IgD-negative memory B cell (primary cell): ENCODE results near the gene HIP1. TPM values are rescaled to one million over a fixed set of nuclear protein-coding genes. Genes with fewer than 3 reads are reported as not detected.
"Not testable (repeated sequence)": the region's sequence is repeated elsewhere in the genome, so short reads cannot be mapped to it uniquely, and the experiment has no call there.

Source experiments
- H3K27ac Mint-ChIP-seq, 3 donors: one replicate each; pipeline ENCODE4 v1.8.0; 2020 to 2022; ENCODE audit warnings: mild to moderate bottlenecking in 3 of 3, mixed read lengths in 3 of 3, moderate library complexity in 1 of 3
- H3K27me3 Mint-ChIP-seq: one replicate; pipeline ENCODE4 v1.8.0; 2021; ENCODE audit warnings: mixed read lengths
- H3K36me3 Mint-ChIP-seq: one replicate; pipeline ENCODE4 v1.8.0; 2020; ENCODE audit warnings: mild to moderate bottlenecking, mixed read lengths
- H3K4me1 Mint-ChIP-seq, 3 donors: one replicate each; pipeline ENCODE4 v1.8.0; 2020 to 2022; ENCODE audit warnings: mixed read lengths in 3 of 3, mild to moderate bottlenecking in 1 of 3
- H3K4me3 Mint-ChIP-seq, 4 donors: one replicate each; pipeline ENCODE4 v1.8.0; 2020 to 2022; ENCODE audit warnings: mild to moderate bottlenecking in 4 of 4, mixed read lengths in 4 of 4, moderate library complexity in 3 of 4
- H3K9me3 Mint-ChIP-seq, 3 donors: one replicate each; pipeline ENCODE4 v1.8.0; 2020 to 2021; ENCODE audit warnings: mixed read lengths in 3 of 3, mild to moderate bottlenecking in 1 of 3
- polyA plus RNA-seq: library from polyadenylated mRNA; unstranded; fragments of 300-500 nt; fragmentation: Illumina TruSeq; gene quantifications from one replicate; pipeline ENCODE4 v1.2.3, GENCODE V29; 2021

HIP1 gene
- polyA plus RNA-seq, 1 donor from 2014 or later: 3.4 TPM

- Mint-ChIP-seq H3K27me3 (peaks cover 20% of the 10 kb centered on the region), H3K4me3 (peak overlapping the region in 2 of 4 donors; percentile 50 to 83), H3K27ac (no peak overlapping the region), H3K4me1 (peaks cover 8 to 15% (median 12%) of the 10 kb centered on the region in 3 donors), H3K36me3 (no peaks in the 10 kb centered on the region), H3K9me3 (peaks cover 0 to 2% (median 0%) of the 10 kb centered on the region in 3 donors)
These were observed 50.3 kb downstream of the HIP1 start for GRCh38 chr7:75688200-75689136.

- H3K4me1 Mint-ChIP-seq: peaks cover 8 to 14% (median 8%) of the 10 kb centered on the region in 3 donors
- peaks cover 27% of the 10 kb centered on the region for H3K27me3 Mint-ChIP-seq
- peak overlapping the region in 1 of 3 donors; percentile 4 for H3K27ac Mint-ChIP-seq
- peaks cover 0 to 2% (median 0%) of the 10 kb centered on the region in 3 donors for H3K9me3 Mint-ChIP-seq
- no peaks in the 10 kb centered on the region for H3K36me3 Mint-ChIP-seq
- peak overlapping the region in 1 of 4 donors; percentile 50 for H3K4me3 Mint-ChIP-seq
These were observed 51.3 kb downstream of the HIP1 start for GRCh38 chr7:75687246-75688088.

GRCh38 chr7:75686551-75686950 lies 52.2 kb downstream of the HIP1 start:
- peaks cover 30% of the 10 kb centered on the region for H3K27me3 Mint-ChIP-seq

GRCh38 chr7:75682052-75682451 lies 56.7 kb downstream of the HIP1 start:
- H3K9me3 Mint-ChIP-seq, H3K36me3 Mint-ChIP-seq, H3K4me1 Mint-ChIP-seq, H3K27ac Mint-ChIP-seq, H3K4me3 Mint-ChIP-seq: not testable (repeated sequence)
- peaks cover 17% of the 10 kb centered on the region for H3K27me3 Mint-ChIP-seq

More at GRCh38 chr7:75686551-75686950, 52.2 kb downstream of the HIP1 start:
- Mint-ChIP-seq H3K27ac (no peak overlapping the region), H3K4me3 (no peak overlapping the region), H3K36me3 (peaks cover 2% of the 10 kb centered on the region), H3K9me3 (peaks cover 0 to 2% (median 0%) of the 10 kb centered on the region in 3 donors), H3K4me1 (peaks cover 8 to 14% (median 8%) of the 10 kb centered on the region in 3 donors)

GRCh38 chr7:75679060-75679459 lies 59.7 kb downstream of the HIP1 start:
- Mint-ChIP-seq H3K4me1 (peaks cover 0 to 2% (median 2%) of the 10 kb centered on the region in 3 donors), H3K27ac (peak overlapping the region in 1 of 3 donors; percentile 1), H3K9me3 (peaks cover 0 to 5% (median 2%) of the 10 kb centered on the region in 3 donors), H3K27me3 (peaks cover 17% of the 10 kb centered on the region), H3K36me3 (peaks cover 7% of the 10 kb centered on the region), H3K4me3 (no peak overlapping the region)

- Mint-ChIP-seq H3K27ac (no peak overlapping the region), H3K9me3 (no peaks in the 10 kb centered on the region), H3K27me3 (no peaks in the 10 kb centered on the region), H3K4me3 (no peak overlapping the region), H3K4me1 (peaks cover 0 to 4% (median 4%) of the 10 kb centered on the region in 3 donors), H3K36me3 (no peaks in the 10 kb centered on the region)
These were observed 69.2 kb downstream of the HIP1 start for GRCh38 chr7:75669579-75669978.

GRCh38 chr7:75667938-75668337 lies 70.8 kb downstream of the HIP1 start:
- Mint-ChIP-seq H3K36me3 (no peaks in the 10 kb centered on the region), H3K9me3 (no peaks in the 10 kb centered on the region), H3K4me3 (no peak overlapping the region), H3K4me1 (peaks cover 6 to 12% (median 6%) of the 10 kb centered on the region in 3 donors), H3K27me3 (no peaks in the 10 kb centered on the region), H3K27ac (no peak overlapping the region)

GRCh38 chr7:75663302-75663907 lies 75.3 kb downstream of the HIP1 start:
- H3K27ac Mint-ChIP-seq: peak overlapping the region in 2 of 3 donors; percentile 13 to 71
- no peaks in the 10 kb centered on the region for H3K27me3 Mint-ChIP-seq
- peak overlapping the region; percentile 6 to 77 (median 57) for H3K4me3 Mint-ChIP-seq
- no peaks in the 10 kb centered on the region for H3K9me3 Mint-ChIP-seq
- H3K4me1 Mint-ChIP-seq: peaks cover 11 to 12% (median 12%) of the 10 kb centered on the region in 3 donors
- peaks cover 3% of the 10 kb centered on the region for H3K36me3 Mint-ChIP-seq

GRCh38 chr7:75662579-75663301 lies 76.0 kb downstream of the HIP1 start:
- peak overlapping the region; percentile 6 to 77 (median 57) for H3K4me3 Mint-ChIP-seq
- no peaks in the 10 kb centered on the region for H3K9me3 Mint-ChIP-seq
- H3K27me3 Mint-ChIP-seq: no peaks in the 10 kb centered on the region
- H3K36me3 Mint-ChIP-seq: peaks cover 4% of the 10 kb centered on the region
- peaks cover 11 to 12% (median 12%) of the 10 kb centered on the region in 3 donors for H3K4me1 Mint-ChIP-seq
- H3K27ac Mint-ChIP-seq: peak overlapping the region; percentile 13 to 83 (median 71)

GRCh38 chr7:75660566-75661215 lies 78.0 kb downstream of the HIP1 start:
- peaks cover 7% of the 10 kb centered on the region for H3K36me3 Mint-ChIP-seq
- H3K4me3 Mint-ChIP-seq: peak overlapping the region in 1 of 4 donors; percentile 70
- H3K27ac Mint-ChIP-seq: peak overlapping the region in 1 of 3 donors; percentile 71
- H3K9me3 Mint-ChIP-seq: no peaks in the 10 kb centered on the region
- H3K4me1 Mint-ChIP-seq: peaks cover 11 to 12% (median 12%) of the 10 kb centered on the region in 3 donors
- H3K27me3 Mint-ChIP-seq: no peaks in the 10 kb centered on the region

GRCh38 chr7:75658802-75659201 lies 79.9 kb downstream of the HIP1 start:
- no peak overlapping the region for H3K4me3 Mint-ChIP-seq
- H3K4me1 Mint-ChIP-seq: peaks cover 11 to 12% (median 12%) of the 10 kb centered on the region in 3 donors
- H3K36me3 Mint-ChIP-seq: peaks cover 7% of the 10 kb centered on the region
- H3K27ac Mint-ChIP-seq: no peak overlapping the region
- no peaks in the 10 kb centered on the region for H3K9me3 Mint-ChIP-seq
- no peaks in the 10 kb centered on the region for H3K27me3 Mint-ChIP-seq

- H3K4me1 Mint-ChIP-seq: peaks cover 9 to 12% (median 10%) of the 10 kb centered on the region in 3 donors
- H3K9me3 Mint-ChIP-seq: no peaks in the 10 kb centered on the region
- no peak overlapping the region for H3K4me3 Mint-ChIP-seq
- no peaks in the 10 kb centered on the region for H3K27me3 Mint-ChIP-seq
- no peak overlapping the region for H3K27ac Mint-ChIP-seq
- H3K36me3 Mint-ChIP-seq: peaks cover 7% of the 10 kb centered on the region
These were observed 80.4 kb downstream of the HIP1 start for GRCh38 chr7:75658369-75658768.

- H3K27ac Mint-ChIP-seq: no peak overlapping the region
- H3K4me1 Mint-ChIP-seq: peaks cover 4 to 9% (median 5%) of the 10 kb centered on the region in 3 donors
- no peaks in the 10 kb centered on the region for H3K9me3 Mint-ChIP-seq
- no peaks in the 10 kb centered on the region for H3K27me3 Mint-ChIP-seq
- H3K4me3 Mint-ChIP-seq: no peak overlapping the region
- peaks cover 7% of the 10 kb centered on the region for H3K36me3 Mint-ChIP-seq
These were observed 80.9 kb downstream of the HIP1 start for GRCh38 chr7:75657866-75658265.
